HepG2 (cell line): Measurements from ENCODE around the gene ANKRD65. TPM values are rescaled to one million over a fixed set of nuclear protein-coding genes. Genes with fewer than 3 reads are reported as not detected.

ENCODE experiments used
- GABPA ChIP-seq, 2 experiments: IDR thresholded peaks; 2 replicates each; pipeline ENCODE4 v1.6.1; 2011 to 2016; ENCODE audit warnings: low read depth in 2 of 2, low read length in 1 of 2, missing biosample characterization in 1 of 2, missing genetic modification characterization in 1 of 2
- HCFC1 ChIP-seq: fragments of 150-350 bp; IDR thresholded peaks from 2 replicates; pipeline ENCODE4 v1.6.1; 2014; ENCODE audit warnings: low read depth, low read length
- HNF4A ChIP-seq: sonication (generic); formaldehyde crosslinking; IDR thresholded peaks from 2 replicates; pipeline ENCODE4 v1.4.0; 2020; ENCODE audit warnings: missing genetic modification reagents
- HOXA7 ChIP-seq: sonication (generic); formaldehyde crosslinking; IDR thresholded peaks from 2 replicates; pipeline ENCODE4 v1.8.1; 2022; ENCODE audit warnings: mild to moderate bottlenecking, missing genetic modification reagents, moderate library complexity
- JDP2 ChIP-seq: sonication (generic); formaldehyde crosslinking; IDR thresholded peaks from 2 replicates; pipeline ENCODE4 v1.8.1; 2022; ENCODE audit warnings: missing genetic modification reagents, borderline replicate concordance
- KAT7 ChIP-seq: IDR thresholded peaks from 2 replicates; pipeline ENCODE4 v1.6.1; 2018; ENCODE audit warnings: borderline replicate concordance, missing compliant biosample characterization
- KDM5A ChIP-seq: fragments of 200-600 bp; sonication (generic); IDR thresholded peaks from 2 replicates; pipeline ENCODE4 v1.7.0; 2018; ENCODE audit warnings: antibody characterized with exemption, mild to moderate bottlenecking, low read length, borderline replicate concordance
- KDM5B ChIP-seq: sonication (generic); formaldehyde crosslinking; IDR thresholded peaks from 2 replicates; pipeline ENCODE4 v1.4.0; 2020; ENCODE audit warnings: missing genetic modification reagents, mild to moderate bottlenecking, borderline replicate concordance
- NFATC3 ChIP-seq: sonication (generic); formaldehyde crosslinking; IDR thresholded peaks from 2 replicates; pipeline ENCODE4 v1.5.1; 2020; ENCODE audit warnings: mild to moderate bottlenecking, missing genetic modification reagents
- NFE2L2 ChIP-seq: fragments of 150-350 bp; IDR thresholded peaks from 2 replicates; pipeline ENCODE4 v1.6.1; 2014; ENCODE audit warnings: low read length
- NFIC ChIP-seq: IDR thresholded peaks from 2 replicates; pipeline ENCODE4 v1.6.1; 2012; ENCODE audit warnings: mild to moderate bottlenecking, low read length, inconsistent platforms
- TBP ChIP-seq: sonication (generic); formaldehyde crosslinking; IDR thresholded peaks from 2 replicates; pipeline ENCODE4 v1.5.0; 2020; ENCODE audit warnings: missing genetic modification reagents
- THAP7 ChIP-seq: sonication (generic); formaldehyde crosslinking; IDR thresholded peaks from 2 replicates; pipeline ENCODE4 v1.8.1; 2023; ENCODE audit warnings: mild to moderate bottlenecking, missing genetic modification reagents
- TMF1 ChIP-seq: sonication (generic); formaldehyde crosslinking; IDR thresholded peaks from 2 replicates; pipeline ENCODE4 v1.8.1; 2022; ENCODE audit warnings: low read depth, missing genetic modification reagents
- TOPORS ChIP-seq: sonication (generic); formaldehyde crosslinking; IDR thresholded peaks from 2 replicates; pipeline ENCODE4 v1.8.0; 2023; ENCODE audit warnings: mild to moderate bottlenecking, missing genetic modification reagents
- ZKSCAN8 ChIP-seq: IDR thresholded peaks from 2 replicates; pipeline ENCODE4 v1.6.1; 2016; ENCODE audit warnings: borderline replicate concordance, missing genetic modification reagents, missing compliant biosample characterization
- ZNF256 ChIP-seq: sonication (generic); formaldehyde crosslinking; conservative IDR thresholded peaks from 2 replicates; pipeline ENCODE4 v1.4.0; 2020; ENCODE audit warnings: missing genetic modification reagents
- ZNF841 ChIP-seq: sonication (generic); formaldehyde crosslinking; IDR thresholded peaks from 2 replicates; pipeline ENCODE4 v1.8.1; 2023; ENCODE audit warnings: missing genetic modification reagents, borderline replicate concordance
- polyA plus RNA-seq, 8 experiments: library from polyadenylated mRNA; depleted of rRNA in 3 of 8; stranded (reverse) in 7 of 8; unstranded in 1 of 8; fragments of >200 nt; fragmentation: Illumina TruSeq in 4 of 8; extraction: Trizol in 4 of 8; gene quantifications; 2 replicates each; pipeline versions ENCODE4 v1.2.1 to v1.2.3, GENCODE V29; 2011 to 2016; ENCODE audit warnings: low read depth in 4 of 8, missing spikeins in 1 of 8, mixed read lengths in 1 of 8; ENCODE audit not compliant: insufficient read depth in 1 of 8
- total RNA-seq, 5 experiments: library from RNA; depleted of rRNA; stranded (reverse); fragments of >200 nt; fragmentation: Illumina TruSeq; extraction: Trizol; gene quantifications; 2 replicates each; pipeline ENCODE4 v1.2.3, GENCODE V29; 2016; ENCODE audit warnings: low read depth in 1 of 5
- TF ChIP-seq, protein P1 (sequence below), 2 experiments: sonication (generic) in 1 of 2; formaldehyde crosslinking in 1 of 2; IDR thresholded peaks; 2 replicates each; pipeline versions ENCODE4 v1.6.1 to v1.9.0; 2014 to 2022; ENCODE audit warnings: antibody characterized with exemption in 1 of 2, borderline replicate concordance in 1 of 2, inconsistent platforms in 1 of 2, low read depth in 1 of 2, missing genetic modification reagents in 1 of 2
- TF ChIP-seq, protein P2 (sequence below): sonication (generic); formaldehyde crosslinking; IDR thresholded peaks from 2 replicates; pipeline ENCODE4 v1.8.0; 2022; ENCODE audit warnings: missing genetic modification reagents, mild to moderate bottlenecking, moderate library complexity, borderline replicate concordance

ANKRD65 gene
- total and polyA plus RNA-seq, 2 of the 13 experiments (the other 11 are each of a cell fraction or from before 2014, with no cell fraction given), result 12.1 to 30.1 TPM

DNA sequence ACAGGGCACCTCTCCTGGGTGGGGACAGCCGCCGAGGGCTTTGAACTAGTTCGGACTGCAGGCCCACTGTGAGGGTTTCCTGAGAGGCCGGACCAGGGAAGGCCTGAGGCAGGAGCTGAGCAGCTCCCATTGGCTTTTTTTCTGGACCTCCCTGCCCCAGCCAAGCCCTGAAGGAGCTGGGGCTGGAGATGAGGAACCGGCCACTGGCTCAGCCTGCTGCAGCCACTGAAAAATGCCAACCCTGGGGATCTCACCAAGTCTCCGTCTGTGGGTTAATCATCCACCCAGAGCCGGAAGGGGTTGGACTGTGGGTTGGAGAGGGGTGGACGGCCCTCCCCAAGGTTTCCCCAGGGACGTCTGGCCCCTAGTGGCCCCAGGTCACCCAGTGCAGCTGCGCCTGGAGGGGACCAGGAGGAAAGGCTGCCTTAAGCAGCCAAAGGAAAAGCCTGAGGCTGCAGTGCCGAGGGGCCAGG lies 16.9 kb upstream of the ANKRD65 start (continued):
- TF ChIP-seq, protein P1, sequence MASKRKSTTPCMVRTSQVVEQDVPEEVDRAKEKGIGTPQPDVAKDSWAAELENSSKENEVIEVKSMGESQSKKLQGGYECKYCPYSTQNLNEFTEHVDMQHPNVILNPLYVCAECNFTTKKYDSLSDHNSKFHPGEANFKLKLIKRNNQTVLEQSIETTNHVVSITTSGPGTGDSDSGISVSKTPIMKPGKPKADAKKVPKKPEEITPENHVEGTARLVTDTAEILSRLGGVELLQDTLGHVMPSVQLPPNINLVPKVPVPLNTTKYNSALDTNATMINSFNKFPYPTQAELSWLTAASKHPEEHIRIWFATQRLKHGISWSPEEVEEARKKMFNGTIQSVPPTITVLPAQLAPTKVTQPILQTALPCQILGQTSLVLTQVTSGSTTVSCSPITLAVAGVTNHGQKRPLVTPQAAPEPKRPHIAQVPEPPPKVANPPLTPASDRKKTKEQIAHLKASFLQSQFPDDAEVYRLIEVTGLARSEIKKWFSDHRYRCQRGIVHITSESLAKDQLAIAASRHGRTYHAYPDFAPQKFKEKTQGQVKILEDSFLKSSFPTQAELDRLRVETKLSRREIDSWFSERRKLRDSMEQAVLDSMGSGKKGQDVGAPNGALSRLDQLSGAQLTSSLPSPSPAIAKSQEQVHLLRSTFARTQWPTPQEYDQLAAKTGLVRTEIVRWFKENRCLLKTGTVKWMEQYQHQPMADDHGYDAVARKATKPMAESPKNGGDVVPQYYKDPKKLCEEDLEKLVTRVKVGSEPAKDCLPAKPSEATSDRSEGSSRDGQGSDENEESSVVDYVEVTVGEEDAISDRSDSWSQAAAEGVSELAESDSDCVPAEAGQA (IDR thresholded peaks at IDR 0.05; ENCODE audit: low read depth), result no peak
- TF ChIP-seq, protein P1 (CRISPR knock-in tag; IDR thresholded peaks at IDR 0.05; ENCODE audit: borderline replicate concordance), result no peak
- TF ChIP-seq NFE2L2 (no peak), NFATC3 (CRISPR knock-in tag) (no peak), HOXA7 (CRISPR knock-in tag) (no peak), TMF1 (CRISPR knock-in tag) (no peak), THAP7 (CRISPR knock-in tag) (no peak), ZNF256 (CRISPR knock-in tag) (no peak), TOPORS (CRISPR knock-in tag) (no peak), TBP (CRISPR knock-in tag) (no peak), HNF4A (CRISPR knock-in tag) (peak; percentile 28), ZKSCAN8 (no peak), KDM5A (no peak), GABPA (IDR thresholded peaks at IDR 0.05; ENCODE audit: low read depth, low read length) (no peak), GABPA (CRISPR knock-in tag; IDR thresholded peaks at IDR 0.05; ENCODE audit: low read depth) (peak; percentile 86), KAT7 (CRISPR knock-in tag) (no peak), NFIC (no peak), HCFC1 (no peak), JDP2 (no peak), KDM5B (CRISPR knock-in tag) (0 out of 2 replicates have a peak, but pooled peaks have one; percentile 53), ZNF841 (no peak)
- TF ChIP-seq, protein P2, sequence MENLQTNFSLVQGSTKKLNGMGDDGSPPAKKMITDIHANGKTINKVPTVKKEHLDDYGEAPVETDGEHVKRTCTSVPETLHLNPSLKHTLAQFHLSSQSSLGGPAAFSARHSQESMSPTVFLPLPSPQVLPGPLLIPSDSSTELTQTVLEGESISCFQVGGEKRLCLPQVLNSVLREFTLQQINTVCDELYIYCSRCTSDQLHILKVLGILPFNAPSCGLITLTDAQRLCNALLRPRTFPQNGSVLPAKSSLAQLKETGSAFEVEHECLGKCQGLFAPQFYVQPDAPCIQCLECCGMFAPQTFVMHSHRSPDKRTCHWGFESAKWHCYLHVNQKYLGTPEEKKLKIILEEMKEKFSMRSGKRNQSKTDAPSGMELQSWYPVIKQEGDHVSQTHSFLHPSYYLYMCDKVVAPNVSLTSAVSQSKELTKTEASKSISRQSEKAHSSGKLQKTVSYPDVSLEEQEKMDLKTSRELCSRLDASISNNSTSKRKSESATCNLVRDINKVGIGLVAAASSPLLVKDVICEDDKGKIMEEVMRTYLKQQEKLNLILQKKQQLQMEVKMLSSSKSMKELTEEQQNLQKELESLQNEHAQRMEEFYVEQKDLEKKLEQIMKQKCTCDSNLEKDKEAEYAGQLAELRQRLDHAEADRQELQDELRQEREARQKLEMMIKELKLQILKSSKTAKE (CRISPR knock-in tag), result peak; percentile 58; the same call in 1 of the 2 replicates
